Gastroesophageal sphincter (tissue), 3 donors: ENCODE results near the gene CSGALNACT2.

ENCODE experiments used
- POLR2A ChIP-seq, 2 donors: fragments of 450-650 bp; IDR thresholded peaks; one replicate each; pipeline ENCODE4 v1.6.1; 2017; ENCODE audit warnings: antibody characterized with exemption in 2 of 2, mild to moderate bottlenecking in 2 of 2, moderate library complexity in 1 of 2
- TF ChIP-seq, protein P1 (sequence below), 4 experiments: fragments of 200-600 bp in 2 of 4; fragments of 450-650 bp in 2 of 4; sonication (generic) in 1 of 4; IDR thresholded peaks; one replicate each; pipeline ENCODE4 v1.5.1; 2017 to 2019; ENCODE audit warnings: antibody characterized with exemption in 4 of 4, mild to moderate bottlenecking in 2 of 4, moderate library complexity in 2 of 4

DNA sequence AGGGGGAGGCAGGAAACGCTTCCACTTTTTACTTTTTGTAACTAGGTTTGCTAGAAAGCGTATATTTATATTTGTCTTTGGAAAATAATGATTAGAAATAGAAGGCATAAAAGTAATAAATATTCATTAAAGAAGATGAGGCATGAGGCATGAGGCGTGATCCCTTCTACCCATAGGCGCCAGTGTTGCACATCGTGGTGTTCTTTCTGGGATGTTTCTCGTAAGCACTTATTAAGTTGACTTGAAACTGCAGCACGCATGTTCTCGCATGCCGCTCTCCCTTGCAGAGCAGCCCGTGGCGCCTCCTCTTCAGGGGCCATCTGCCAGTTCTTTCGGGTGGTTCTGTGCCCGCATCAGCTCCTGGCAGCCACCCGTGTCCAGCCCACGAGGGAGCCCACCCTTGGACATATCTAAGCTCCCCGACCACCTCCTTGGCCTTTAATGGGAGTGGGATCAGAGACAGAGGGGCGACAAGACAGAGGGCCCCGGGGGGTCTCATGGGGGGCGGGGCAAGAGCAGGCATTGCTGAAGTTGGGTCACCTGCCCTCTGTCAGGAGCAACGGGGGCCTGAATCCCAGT lies 28.5 kb upstream of the CSGALNACT2 start:
- no peak for TF ChIP-seq POLR2A (IDR thresholded peaks at IDR 0.05)
- TF ChIP-seq, protein P1, sequence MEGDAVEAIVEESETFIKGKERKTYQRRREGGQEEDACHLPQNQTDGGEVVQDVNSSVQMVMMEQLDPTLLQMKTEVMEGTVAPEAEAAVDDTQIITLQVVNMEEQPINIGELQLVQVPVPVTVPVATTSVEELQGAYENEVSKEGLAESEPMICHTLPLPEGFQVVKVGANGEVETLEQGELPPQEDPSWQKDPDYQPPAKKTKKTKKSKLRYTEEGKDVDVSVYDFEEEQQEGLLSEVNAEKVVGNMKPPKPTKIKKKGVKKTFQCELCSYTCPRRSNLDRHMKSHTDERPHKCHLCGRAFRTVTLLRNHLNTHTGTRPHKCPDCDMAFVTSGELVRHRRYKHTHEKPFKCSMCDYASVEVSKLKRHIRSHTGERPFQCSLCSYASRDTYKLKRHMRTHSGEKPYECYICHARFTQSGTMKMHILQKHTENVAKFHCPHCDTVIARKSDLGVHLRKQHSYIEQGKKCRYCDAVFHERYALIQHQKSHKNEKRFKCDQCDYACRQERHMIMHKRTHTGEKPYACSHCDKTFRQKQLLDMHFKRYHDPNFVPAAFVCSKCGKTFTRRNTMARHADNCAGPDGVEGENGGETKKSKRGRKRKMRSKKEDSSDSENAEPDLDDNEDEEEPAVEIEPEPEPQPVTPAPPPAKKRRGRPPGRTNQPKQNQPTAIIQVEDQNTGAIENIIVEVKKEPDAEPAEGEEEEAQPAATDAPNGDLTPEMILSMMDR (IDR thresholded peaks at IDR 0.05) = no peak
